ENCODE measurements around the gene REXO4. TPM values are rescaled to one million over a fixed set of nuclear protein-coding genes. Genes with fewer than 3 reads are reported as not detected.

The REXO4 gene
- total RNA-seq, 1 donor from 2014 or later = 26.1 TPM

DNA sequence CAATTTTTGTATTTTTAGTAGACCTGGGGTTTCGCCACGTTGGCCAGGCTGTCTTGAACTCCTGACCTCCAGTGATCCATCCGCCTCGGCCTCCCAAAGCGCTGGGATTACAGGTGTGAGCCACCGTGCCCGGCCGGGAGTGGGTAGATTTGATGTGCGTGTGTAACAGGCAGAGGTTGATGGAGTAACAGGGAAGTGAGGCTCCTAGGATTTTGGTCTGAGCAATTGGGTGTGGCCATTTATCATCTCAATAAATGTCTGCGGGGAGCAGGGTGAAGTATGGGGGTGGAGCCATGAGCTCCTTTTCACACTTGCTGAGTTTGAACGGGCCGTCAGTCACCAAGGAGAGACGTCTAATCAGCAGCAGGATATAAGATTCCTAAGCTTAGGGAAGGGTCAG is 1.2 kb upstream of the REXO4 start:
- H3K36me3 Mint-ChIP-seq = peaks cover 4% of the 10 kb centered on the region
- peak overlapping the region; percentile 40 for H3K27ac Mint-ChIP-seq
- H3K4me1 Mint-ChIP-seq = peaks cover 26% of the 10 kb centered on the region

DNA sequence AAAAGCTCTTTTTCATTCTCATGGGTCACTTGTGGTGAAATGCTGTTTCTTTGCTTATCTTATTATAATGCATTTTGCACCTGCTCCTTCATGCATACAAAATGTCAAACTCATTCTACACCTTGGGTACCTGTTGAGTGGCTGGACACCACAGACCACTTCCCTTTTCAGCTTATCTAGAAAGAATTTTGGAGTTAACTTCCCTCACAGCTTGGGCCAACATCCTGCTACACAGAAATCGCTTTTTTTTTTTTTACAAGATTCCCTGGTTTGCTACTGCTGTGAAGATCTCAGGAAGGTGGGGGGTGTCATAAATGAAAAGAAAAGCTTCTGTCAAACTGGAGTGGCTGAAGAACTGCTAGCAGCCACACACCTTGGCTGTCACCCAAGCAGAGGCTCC is 2.6 kb downstream of the REXO4 start:
- no peak for DNase-seq (ENCODE audit: low spot score in 2 of 2, unreplicated experiment in 2 of 2)
- Mint-ChIP-seq H3K4me3 (peak overlapping the region; percentile 3), H3K27ac (no peak overlapping the region), H3K9me3 (no peaks in the 10 kb centered on the region), H3K27me3 (ENCODE audit: low read depth) (no peaks in the 10 kb centered on the region), H3K36me3 (peaks cover 23% of the 10 kb centered on the region), H3K4me1 (peaks cover 26% of the 10 kb centered on the region)
- TF ChIP-seq, protein P1, sequence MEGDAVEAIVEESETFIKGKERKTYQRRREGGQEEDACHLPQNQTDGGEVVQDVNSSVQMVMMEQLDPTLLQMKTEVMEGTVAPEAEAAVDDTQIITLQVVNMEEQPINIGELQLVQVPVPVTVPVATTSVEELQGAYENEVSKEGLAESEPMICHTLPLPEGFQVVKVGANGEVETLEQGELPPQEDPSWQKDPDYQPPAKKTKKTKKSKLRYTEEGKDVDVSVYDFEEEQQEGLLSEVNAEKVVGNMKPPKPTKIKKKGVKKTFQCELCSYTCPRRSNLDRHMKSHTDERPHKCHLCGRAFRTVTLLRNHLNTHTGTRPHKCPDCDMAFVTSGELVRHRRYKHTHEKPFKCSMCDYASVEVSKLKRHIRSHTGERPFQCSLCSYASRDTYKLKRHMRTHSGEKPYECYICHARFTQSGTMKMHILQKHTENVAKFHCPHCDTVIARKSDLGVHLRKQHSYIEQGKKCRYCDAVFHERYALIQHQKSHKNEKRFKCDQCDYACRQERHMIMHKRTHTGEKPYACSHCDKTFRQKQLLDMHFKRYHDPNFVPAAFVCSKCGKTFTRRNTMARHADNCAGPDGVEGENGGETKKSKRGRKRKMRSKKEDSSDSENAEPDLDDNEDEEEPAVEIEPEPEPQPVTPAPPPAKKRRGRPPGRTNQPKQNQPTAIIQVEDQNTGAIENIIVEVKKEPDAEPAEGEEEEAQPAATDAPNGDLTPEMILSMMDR (IDR thresholded peaks at IDR 0.05; ENCODE audit: unreplicated experiment) = no peak

More for the DNA sequence above, 1.2 kb upstream of the REXO4 start:
- TF ChIP-seq, protein P1 (IDR thresholded peaks at IDR 0.05; ENCODE audit: unreplicated experiment) = no peak
- no peaks in the 10 kb centered on the region for H3K27me3 Mint-ChIP-seq (ENCODE audit: low read depth)
- peak overlapping the region; percentile 89 for H3K4me3 Mint-ChIP-seq
- DNase-seq (ENCODE audit: low spot score in 2 of 2, unreplicated experiment in 2 of 2) = no peak
- H3K9me3 Mint-ChIP-seq = no peaks in the 10 kb centered on the region

DNA sequence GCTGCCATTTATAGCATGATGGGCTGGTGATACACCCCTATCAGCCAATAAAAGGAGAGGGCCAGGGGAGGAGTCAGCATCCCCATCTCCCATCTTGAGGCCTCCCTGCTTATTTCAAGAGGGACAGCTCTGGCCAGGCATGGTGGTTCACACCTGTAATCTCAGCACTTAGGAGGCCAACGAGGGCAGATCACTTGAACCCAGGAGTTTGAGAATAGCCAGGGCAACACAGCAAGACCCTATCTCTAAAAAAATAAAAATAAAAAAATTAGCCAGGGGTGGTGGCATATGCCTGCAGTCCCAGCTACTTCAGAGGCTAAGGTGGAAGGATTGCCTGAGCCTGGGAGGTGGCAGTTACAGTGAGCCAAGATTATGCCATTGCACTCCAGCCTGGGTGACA is 9.8 kb downstream of the REXO4 start:
- DNase-seq (ENCODE audit: low spot score in 2 of 2, unreplicated experiment in 2 of 2) = no peak
- H3K27me3 Mint-ChIP-seq (ENCODE audit: low read depth) = no peaks in the 10 kb centered on the region
- H3K4me3 Mint-ChIP-seq = no peak overlapping the region
- peaks cover 45% of the 10 kb centered on the region for H3K36me3 Mint-ChIP-seq
- no peaks in the 10 kb centered on the region for H3K4me1 Mint-ChIP-seq
- H3K9me3 Mint-ChIP-seq = no peaks in the 10 kb centered on the region
- TF ChIP-seq, protein P1 (IDR thresholded peaks at IDR 0.05; ENCODE audit: unreplicated experiment) = no peak
- H3K27ac Mint-ChIP-seq = no peak overlapping the region

DNA sequence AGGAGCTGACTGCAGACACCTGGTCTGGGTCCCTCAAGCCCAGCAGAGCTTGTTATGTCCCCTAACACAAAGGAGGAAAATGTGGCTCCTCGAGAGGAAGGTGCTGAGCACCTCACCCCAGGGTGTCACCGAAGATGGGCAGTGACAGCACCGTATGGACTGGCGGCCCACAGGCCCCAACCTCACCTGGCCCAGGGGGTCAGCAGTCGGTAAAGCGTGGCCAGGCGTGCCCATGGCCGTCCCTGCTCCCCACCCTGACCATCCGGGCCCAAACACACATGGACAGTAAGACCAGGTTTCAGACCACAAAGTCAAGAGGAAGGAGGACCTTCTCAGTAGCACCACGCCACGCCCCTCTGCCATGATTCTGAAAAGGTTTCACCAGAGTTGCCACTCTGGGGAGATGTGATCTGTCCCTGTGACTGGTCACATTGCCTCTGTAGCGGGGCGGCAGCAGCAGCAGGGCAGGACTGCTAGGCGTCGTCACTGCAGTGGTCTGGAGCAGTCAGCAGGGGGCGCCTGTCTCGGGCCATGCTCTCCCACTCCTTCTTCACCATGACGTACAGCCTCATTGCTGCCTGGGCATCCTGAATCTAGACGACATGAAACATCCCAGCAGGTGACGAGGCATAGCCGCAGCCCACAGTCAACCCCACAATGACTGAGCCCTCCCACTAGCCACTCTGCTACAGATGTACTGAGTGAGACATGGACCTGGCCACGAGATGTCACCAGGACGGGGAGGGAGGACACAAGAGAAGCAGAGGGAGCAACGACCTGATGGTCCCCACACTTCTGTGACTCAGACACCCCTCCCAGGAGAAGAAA is 11.1 kb downstream of the REXO4 start:
- Mint-ChIP-seq H3K4me3 (no peak overlapping the region), H3K4me1 (no peaks in the 10 kb centered on the region), H3K9me3 (no peaks in the 10 kb centered on the region), H3K36me3 (peaks cover 34% of the 10 kb centered on the region), H3K27me3 (ENCODE audit: low read depth) (no peaks in the 10 kb centered on the region), H3K27ac (no peak overlapping the region)
- DNase-seq (ENCODE audit: low spot score in 2 of 2, unreplicated experiment in 2 of 2) = peak; percentile 56 to 82
- TF ChIP-seq, protein P1 (IDR thresholded peaks at IDR 0.05; ENCODE audit: unreplicated experiment) = peak; percentile 76

DNA sequence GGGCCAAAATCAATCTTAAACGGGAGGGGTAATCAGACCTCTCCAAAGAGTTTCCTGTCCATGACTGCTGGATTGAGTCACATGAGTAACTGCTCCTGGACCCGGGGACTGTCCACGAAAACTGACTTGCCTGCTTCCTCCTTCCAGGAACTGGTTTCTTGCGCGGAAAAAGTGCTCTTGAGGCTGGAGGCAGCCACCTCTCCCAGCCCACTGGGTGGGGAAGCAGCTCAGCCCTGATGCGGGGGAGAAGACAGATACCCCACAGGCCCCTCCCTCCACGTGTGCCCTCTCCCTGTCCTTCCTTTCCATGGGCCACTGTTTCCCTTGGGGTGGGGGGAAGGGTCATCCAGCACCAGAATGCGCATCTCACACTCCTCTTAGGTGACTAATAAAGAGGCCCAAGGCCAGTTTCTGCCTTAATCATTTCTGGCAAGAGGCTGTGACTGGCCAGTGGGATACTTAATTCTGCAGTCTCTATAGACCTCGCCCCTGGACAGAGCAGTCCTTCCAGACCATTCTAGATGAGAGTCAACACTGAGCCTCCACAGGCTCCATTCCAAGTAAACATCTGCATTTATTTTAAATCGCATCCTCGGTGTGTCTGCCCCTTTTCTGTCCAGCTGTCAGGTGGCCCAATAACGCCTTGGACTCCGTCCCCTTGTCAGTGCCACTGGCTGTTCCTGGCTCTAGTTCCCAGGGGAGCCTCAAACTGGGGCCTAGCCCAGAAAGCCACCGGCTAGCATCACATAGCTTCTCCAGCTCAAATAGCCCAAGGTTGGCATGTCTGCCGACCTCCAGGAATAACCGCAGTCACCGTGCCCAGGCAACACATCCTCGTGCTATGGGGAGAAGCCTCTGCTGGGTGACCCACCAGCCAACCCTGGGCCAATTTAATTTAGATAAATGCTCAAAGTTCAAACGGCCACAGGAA is 12.0 kb downstream of the REXO4 start:
- Mint-ChIP-seq H3K4me1 (no peaks in the 10 kb centered on the region), H3K4me3 (no peak overlapping the region), H3K9me3 (no peaks in the 10 kb centered on the region), H3K36me3 (peaks cover 31% of the 10 kb centered on the region), H3K27ac (no peak overlapping the region), H3K27me3 (ENCODE audit: low read depth) (no peaks in the 10 kb centered on the region)
- no peak for DNase-seq (ENCODE audit: low spot score in 2 of 2, unreplicated experiment in 2 of 2)
- TF ChIP-seq, protein P1 (IDR thresholded peaks at IDR 0.05; ENCODE audit: unreplicated experiment) = no peak

Data from mesothelial cell of epicardium (in vitro differentiated cells).